ENCODE measurements around the gene TCF7L2. TPM values are rescaled to one million over a fixed set of nuclear protein-coding genes. Genes with fewer than 3 reads are reported as not detected.

The TCF7L2 gene
- total RNA-seq (2021; fragmentation: NEBNext Ultra II Directional; extraction: Animal tissue kit (Norgen Biotek cat#: 25700)), result 10 to 100 TPM; 14.6 to 18.1 (median 16.2) TPM
- long read RNA-seq, partial matches to known transcripts, result 3 of 13 reads
- long read RNA-seq, other reads (novel, unspliced or antisense), result 10 of 13 reads

DNA sequence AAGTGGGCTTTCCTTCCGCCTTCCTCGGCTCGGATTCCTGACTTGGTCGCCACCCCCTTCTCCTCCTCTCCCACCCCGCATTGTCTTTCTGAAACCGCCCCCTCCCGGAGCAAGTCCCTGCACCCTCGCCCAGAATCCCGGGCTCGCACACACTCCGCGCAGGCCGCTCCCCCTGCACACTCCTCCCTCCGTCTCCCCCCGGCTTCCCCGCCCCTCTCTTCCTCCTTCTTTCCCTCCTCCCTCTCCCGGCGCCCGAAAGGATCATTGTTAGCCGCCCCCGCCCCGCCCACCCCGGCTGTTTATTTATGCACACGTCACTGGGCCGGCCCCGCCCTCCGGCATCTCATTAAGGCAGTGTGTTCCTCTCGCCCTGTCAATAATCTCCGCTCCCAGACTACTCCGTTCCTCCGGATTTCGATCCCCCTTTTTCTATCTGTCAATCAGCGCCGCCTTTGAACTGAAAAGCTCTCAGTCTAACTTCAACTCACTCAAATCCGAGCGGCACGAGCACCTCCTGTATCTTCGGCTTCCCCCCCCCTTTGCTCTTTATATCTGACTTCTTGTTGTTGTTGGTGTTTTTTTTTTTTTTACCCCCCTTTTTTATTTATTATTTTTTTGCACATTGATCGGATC is at the start of gene TCF7L2:
TSS of gene TCF7L2 (plus strand) at position 373 of the 633 bp plus-strand sequence. CDS start 510 bp downstream, outside the sequence.
- no peaks in the 10 kb centered on the region for H3K9me3 Mint-ChIP-seq
- peak within 1 kb of the TSS; percentile 98 for H3K27ac Mint-ChIP-seq
- peak within 1 kb of the TSS; percentile 97 for H3K4me3 Mint-ChIP-seq
- H3K27me3 Mint-ChIP-seq (ENCODE audit: insufficient read depth), result peaks cover 4% of the 10 kb centered on the region
- TF ChIP-seq, protein P1, sequence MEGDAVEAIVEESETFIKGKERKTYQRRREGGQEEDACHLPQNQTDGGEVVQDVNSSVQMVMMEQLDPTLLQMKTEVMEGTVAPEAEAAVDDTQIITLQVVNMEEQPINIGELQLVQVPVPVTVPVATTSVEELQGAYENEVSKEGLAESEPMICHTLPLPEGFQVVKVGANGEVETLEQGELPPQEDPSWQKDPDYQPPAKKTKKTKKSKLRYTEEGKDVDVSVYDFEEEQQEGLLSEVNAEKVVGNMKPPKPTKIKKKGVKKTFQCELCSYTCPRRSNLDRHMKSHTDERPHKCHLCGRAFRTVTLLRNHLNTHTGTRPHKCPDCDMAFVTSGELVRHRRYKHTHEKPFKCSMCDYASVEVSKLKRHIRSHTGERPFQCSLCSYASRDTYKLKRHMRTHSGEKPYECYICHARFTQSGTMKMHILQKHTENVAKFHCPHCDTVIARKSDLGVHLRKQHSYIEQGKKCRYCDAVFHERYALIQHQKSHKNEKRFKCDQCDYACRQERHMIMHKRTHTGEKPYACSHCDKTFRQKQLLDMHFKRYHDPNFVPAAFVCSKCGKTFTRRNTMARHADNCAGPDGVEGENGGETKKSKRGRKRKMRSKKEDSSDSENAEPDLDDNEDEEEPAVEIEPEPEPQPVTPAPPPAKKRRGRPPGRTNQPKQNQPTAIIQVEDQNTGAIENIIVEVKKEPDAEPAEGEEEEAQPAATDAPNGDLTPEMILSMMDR (IDR thresholded peaks at IDR 0.05), result no peak
- DNase-seq, result peak; percentile 90
- H3K4me1 Mint-ChIP-seq (ENCODE audit: low read depth), result peaks cover 28% of the 10 kb centered on the region
- peaks cover 16% of the 10 kb centered on the region for H3K36me3 Mint-ChIP-seq (ENCODE audit: low read depth)

DNA sequence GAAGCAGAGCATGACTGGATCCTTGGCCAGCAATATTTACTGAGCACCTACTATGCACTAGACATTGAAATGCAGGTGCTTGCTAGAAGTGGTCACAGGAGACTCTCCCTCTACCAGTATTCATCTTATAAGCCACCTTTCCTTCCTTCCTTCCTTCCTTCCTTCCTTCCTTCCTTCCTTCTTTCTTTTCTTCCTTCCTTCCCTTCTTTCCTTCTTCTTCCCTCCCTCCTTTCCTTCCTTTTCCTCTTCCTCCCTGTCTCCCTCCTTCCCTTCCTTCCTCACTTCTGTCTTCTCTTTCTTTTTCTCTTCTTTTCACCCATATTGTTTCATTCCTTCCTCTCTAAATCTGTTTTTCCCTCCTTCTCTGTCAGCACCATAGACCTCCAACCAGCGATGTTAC is 47.3 kb upstream of the TCF7L2 start:
- TF ChIP-seq, protein P1 (IDR thresholded peaks at IDR 0.05), result no peak
- no peak for DNase-seq
- H3K36me3 Mint-ChIP-seq (ENCODE audit: low read depth), result no peaks in the 10 kb centered on the region
- H3K9me3 Mint-ChIP-seq, result no peaks in the 10 kb centered on the region
- no peak overlapping the region for H3K27ac Mint-ChIP-seq
- H3K27me3 Mint-ChIP-seq (ENCODE audit: insufficient read depth), result peaks cover 4% of the 10 kb centered on the region; the same call in 1 of the 2 replicates
- H3K4me3 Mint-ChIP-seq, result no peak overlapping the region
- peaks cover 22% of the 10 kb centered on the region for H3K4me1 Mint-ChIP-seq (ENCODE audit: low read depth)

DNA sequence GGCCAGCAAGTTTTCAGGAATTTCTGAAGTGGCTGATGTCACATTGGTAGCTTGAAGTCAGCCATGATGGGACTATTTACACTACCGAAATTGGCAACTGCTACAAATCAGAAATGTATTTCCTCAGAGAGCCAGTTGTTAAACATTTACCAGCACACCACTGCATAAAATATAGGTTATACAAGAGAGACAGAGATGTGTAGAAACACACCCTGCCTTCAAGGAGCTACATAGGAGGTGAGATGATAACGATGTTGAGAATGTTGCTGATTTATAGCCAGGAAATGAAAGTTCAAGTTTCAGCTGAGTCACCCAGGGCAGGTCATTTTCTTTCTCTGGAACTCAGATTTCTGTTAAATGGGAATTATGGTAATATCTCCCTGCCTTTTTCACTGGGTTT is 46.0 kb upstream of the TCF7L2 start:
- TF ChIP-seq, protein P1 (IDR thresholded peaks at IDR 0.05), result no peak
- Mint-ChIP-seq H3K4me3 (no peak overlapping the region), H3K27me3 (ENCODE audit: insufficient read depth) (peaks cover 4% of the 10 kb centered on the region; the same call in 1 of the 2 replicates), H3K9me3 (no peaks in the 10 kb centered on the region), H3K4me1 (ENCODE audit: low read depth) (peaks cover 15% of the 10 kb centered on the region), H3K27ac (0 out of 2 replicates have a peak overlapping the region, but pooled peaks have one; percentile 4), H3K36me3 (ENCODE audit: low read depth) (no peaks in the 10 kb centered on the region)
- peak; percentile 46 for DNase-seq

DNA sequence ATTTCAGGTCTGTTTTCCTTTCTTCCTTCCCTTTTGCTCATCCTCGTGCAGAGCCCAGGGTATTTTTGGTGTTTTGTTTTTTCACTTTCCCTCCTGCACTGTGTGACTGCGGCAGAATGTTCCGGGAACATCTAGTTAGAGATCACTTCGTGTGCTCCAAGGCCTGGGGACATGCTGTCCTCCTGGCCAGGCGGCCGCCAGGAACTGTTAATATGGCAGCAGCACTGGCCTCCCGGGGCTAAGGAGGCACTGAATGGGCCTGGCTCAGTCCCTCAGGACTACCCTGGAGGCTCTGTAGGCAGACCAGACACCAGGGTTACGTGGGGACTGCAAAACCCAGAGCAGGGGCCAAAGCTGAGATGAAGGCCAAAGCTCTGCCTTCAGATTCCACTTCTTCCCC is 43.1 kb upstream of the TCF7L2 start:
- TF ChIP-seq, protein P1 (IDR thresholded peaks at IDR 0.05), result no peak
- H3K9me3 Mint-ChIP-seq, result no peaks in the 10 kb centered on the region
- no peak for DNase-seq
- peaks cover 12% of the 10 kb centered on the region; the same call in 1 of the 2 replicates for H3K4me1 Mint-ChIP-seq (ENCODE audit: low read depth)
- no peak overlapping the region for H3K4me3 Mint-ChIP-seq
- no peak overlapping the region for H3K27ac Mint-ChIP-seq
- H3K27me3 Mint-ChIP-seq (ENCODE audit: insufficient read depth), result peaks cover 9% of the 10 kb centered on the region
- H3K36me3 Mint-ChIP-seq (ENCODE audit: low read depth), result no peaks in the 10 kb centered on the region

DNA sequence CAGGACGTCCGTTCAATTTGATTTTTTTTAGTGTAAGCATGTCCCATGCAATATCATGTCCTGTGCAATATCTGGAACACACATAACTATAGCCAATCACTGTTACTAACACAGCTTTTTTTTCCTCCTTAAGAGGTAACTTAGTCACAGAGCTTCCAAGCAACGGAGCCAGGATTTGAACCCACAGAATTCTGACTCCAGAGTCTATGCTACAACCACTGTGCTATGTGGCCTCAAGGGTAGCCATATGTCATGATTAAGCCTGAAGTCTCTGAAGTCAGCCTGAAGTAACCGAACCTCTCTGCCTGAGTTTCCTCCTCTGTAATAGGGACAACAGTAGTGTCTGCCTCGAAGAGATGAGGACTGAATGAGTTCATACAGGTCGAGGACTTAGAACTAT is 42.2 kb upstream of the TCF7L2 start:
- TF ChIP-seq, protein P1 (IDR thresholded peaks at IDR 0.05), result no peak
- no peaks in the 10 kb centered on the region for H3K9me3 Mint-ChIP-seq
- peak; percentile 49 for DNase-seq
- H3K4me1 Mint-ChIP-seq (ENCODE audit: low read depth), result peaks cover 12% of the 10 kb centered on the region; the same call in 1 of the 2 replicates
- H3K27ac Mint-ChIP-seq, result no peak overlapping the region
- no peak overlapping the region for H3K4me3 Mint-ChIP-seq
- peaks cover 7% of the 10 kb centered on the region for H3K27me3 Mint-ChIP-seq (ENCODE audit: insufficient read depth)
- no peaks in the 10 kb centered on the region for H3K36me3 Mint-ChIP-seq (ENCODE audit: low read depth)

Data from HFFc6 (cell line).